Measurements from ENCODE around the gene SPRY2. TPM values are rescaled to one million over a fixed set of nuclear protein-coding genes. Genes with fewer than 3 reads are reported as not detected.

SPRY2 gene
- total and polyA plus RNA-seq, 12 donors: 24.3 to 40.9 (median 32.6) TPM

DNA sequence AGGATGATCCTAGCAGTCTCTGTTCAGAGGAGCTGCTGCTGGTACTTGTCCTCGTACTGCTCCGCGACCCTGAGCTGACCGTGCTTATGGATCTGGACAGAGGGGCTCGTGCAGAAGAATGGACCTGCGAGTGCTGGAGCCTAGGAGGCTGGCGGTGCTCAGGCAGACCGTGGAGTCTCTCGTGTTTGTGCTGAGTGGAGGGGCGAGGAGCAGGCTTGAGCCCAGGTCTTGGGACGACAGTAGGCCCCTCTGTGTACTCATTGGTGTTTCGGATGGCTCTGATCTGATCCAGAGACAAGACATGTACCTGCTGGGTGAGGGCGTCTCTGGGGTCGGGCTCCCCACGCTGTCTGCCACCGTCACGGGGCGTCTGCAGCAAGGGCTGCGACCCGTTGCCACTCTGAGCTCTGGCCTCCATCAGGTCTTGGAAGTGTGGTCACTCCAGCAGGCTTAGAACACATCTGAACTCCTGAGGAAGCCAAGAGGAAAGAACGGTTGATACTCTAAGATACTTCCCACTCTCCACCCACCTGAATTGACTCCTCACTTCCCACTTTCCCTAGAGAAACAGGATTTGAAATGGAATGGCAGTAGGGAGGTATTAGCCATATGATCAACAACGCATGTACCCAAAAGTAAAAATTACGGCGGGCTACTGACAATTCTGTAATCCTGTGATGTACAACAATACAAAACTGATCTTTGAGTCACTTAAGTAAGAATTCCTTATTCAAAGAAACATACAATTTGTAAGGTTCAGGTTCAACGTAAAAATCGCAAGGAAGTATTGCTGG is 3.4 kb downstream of the SPRY2 start:
- ATAC-seq (no peak), DNase-seq (no peak)
- TF ChIP-seq, protein P1, sequence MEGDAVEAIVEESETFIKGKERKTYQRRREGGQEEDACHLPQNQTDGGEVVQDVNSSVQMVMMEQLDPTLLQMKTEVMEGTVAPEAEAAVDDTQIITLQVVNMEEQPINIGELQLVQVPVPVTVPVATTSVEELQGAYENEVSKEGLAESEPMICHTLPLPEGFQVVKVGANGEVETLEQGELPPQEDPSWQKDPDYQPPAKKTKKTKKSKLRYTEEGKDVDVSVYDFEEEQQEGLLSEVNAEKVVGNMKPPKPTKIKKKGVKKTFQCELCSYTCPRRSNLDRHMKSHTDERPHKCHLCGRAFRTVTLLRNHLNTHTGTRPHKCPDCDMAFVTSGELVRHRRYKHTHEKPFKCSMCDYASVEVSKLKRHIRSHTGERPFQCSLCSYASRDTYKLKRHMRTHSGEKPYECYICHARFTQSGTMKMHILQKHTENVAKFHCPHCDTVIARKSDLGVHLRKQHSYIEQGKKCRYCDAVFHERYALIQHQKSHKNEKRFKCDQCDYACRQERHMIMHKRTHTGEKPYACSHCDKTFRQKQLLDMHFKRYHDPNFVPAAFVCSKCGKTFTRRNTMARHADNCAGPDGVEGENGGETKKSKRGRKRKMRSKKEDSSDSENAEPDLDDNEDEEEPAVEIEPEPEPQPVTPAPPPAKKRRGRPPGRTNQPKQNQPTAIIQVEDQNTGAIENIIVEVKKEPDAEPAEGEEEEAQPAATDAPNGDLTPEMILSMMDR (IDR thresholded peaks at IDR 0.05): no peak
- Histone ChIP-seq H3K27me3 (no peaks in the 10 kb centered on the region), H3K9me3 (no peaks in the 10 kb centered on the region), H3K4me3 (peak overlapping the region; percentile 76 to 100 (median 86)), H3K27ac (peak overlapping the region; percentile 13 to 99 (median 98)), H3K36me3 (peaks cover 0 to 51% (median 7%) of the 10 kb centered on the region in 9 donors), H3K4me1 (peaks cover 0 to 46% (median 40%) of the 10 kb centered on the region in 9 donors)
- 25 to 42% methylated on average over 26 of the region's 26 CpGs for WGBS, 2 donors
- intact Hi-C loops (cut with DNase I): loop anchor here in 7 of 10 donors (2.0 to 10.0 kb wide), 12 partner anchors 100 to 675 kb away; no protein-coding TSS in a partner anchor

DNA sequence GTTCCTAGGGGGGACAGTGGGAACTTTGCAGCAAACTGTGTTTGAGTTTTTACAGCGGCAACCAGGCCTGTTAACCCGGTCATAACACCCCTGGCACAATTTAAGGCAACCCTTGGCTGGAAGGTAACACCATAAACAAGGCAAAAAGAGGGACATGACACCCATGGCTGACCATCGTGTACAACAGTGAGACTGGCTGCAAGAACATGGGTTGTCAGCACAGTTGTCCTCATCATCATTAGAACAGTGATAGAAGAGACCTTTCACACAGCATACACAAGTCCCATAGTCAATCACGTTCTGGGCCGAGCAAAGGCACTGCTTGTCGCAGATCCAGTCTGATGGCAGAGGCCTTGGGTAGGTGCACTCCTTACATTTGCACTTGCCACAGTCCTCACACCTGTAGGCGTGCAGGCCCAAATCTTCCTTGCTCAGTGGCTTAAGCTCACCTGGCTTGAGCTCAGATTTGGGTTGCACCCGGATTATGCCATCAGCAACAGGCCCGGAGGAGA is 4.1 kb downstream of the SPRY2 start:
- H3K4me1 ChIP-seq: peaks cover 0 to 44% (median 36%) of the 10 kb centered on the region in 9 donors
- intact Hi-C loops (cut with DNase I): loop anchor here in 7 of 10 donors (2.0 to 10.0 kb wide), 11 partner anchors 100 to 675 kb away; no protein-coding TSS in a partner anchor

GRCh38 chr13:80336370-80336769 is 4.6 kb downstream of the SPRY2 start:
- 30 to 42% methylated on average over 2 of the region's 2 CpGs for WGBS, 2 donors
- DNase-seq (no peak), ATAC-seq (no peak)
- peaks cover 0 to 44% (median 36%) of the 10 kb centered on the region in 9 donors for H3K4me1 ChIP-seq
- TF ChIP-seq, protein P1 (IDR thresholded peaks at IDR 0.05): no peak
- H3K27me3 ChIP-seq: no peaks in the 10 kb centered on the region
- H3K9me3 ChIP-seq: no peaks in the 10 kb centered on the region
- peak overlapping the region in 7 of 10 donors; percentile 28 to 99 (median 99) for H3K27ac ChIP-seq
- intact Hi-C loops (cut with DNase I): loop anchor here in 7 of 10 donors (2.0 to 10.0 kb wide), 11 partner anchors 99 to 674 kb away; no protein-coding TSS in a partner anchor
- peaks cover 0 to 61% (median 7%) of the 10 kb centered on the region in 9 donors for H3K36me3 ChIP-seq
- peak overlapping the region; percentile 76 to 100 (median 86) for H3K4me3 ChIP-seq

More for the DNA sequence above, 4.1 kb downstream of the SPRY2 start:
- H3K27ac ChIP-seq: peak overlapping the region; percentile 13 to 99 (median 98)
- WGBS, 2 donors: 33 to 40% methylated on average over 9 of the region's 9 CpGs
- no peaks in the 10 kb centered on the region for H3K27me3 ChIP-seq
- DNase-seq (no peak), ATAC-seq (no peak)
- TF ChIP-seq, protein P1 (IDR thresholded peaks at IDR 0.05): no peak
- peaks cover 0 to 56% (median 7%) of the 10 kb centered on the region in 9 donors for H3K36me3 ChIP-seq
- H3K4me3 ChIP-seq: peak overlapping the region; percentile 76 to 100 (median 86)
- H3K9me3 ChIP-seq: no peaks in the 10 kb centered on the region

GRCh38 chr13:80334597-80335260 is 6.2 kb downstream of the SPRY2 start:
- Histone ChIP-seq H3K36me3 (peaks cover 0 to 67% (median 7%) of the 10 kb centered on the region in 9 donors), H3K4me1 (peaks cover 0 to 48% (median 38%) of the 10 kb centered on the region in 9 donors), H3K9me3 (no peaks in the 10 kb centered on the region), H3K27me3 (no peaks in the 10 kb centered on the region), H3K27ac (peak overlapping the region in 6 of 10 donors; percentile 8 to 99 (median 23)), H3K4me3 (peak overlapping the region in 5 of 10 donors; percentile 7 to 96 (median 90))
- TF ChIP-seq, protein P1 (IDR thresholded peaks at IDR 0.05): no peak
- no peak for DNase-seq
- 29 to 45% methylated on average over 2 of the region's 2 CpGs for WGBS, 2 donors
- intact Hi-C loops (cut with DNase I): loop anchor here in 7 of 10 donors (5.0 to 10.0 kb wide), 11 partner anchors 52 to 672 kb away; no protein-coding TSS in a partner anchor
- no peak for ATAC-seq
